ENCODE data around the gene CYP51A1. TPM values are rescaled to one million over a fixed set of nuclear protein-coding genes. Genes with fewer than 3 reads are reported as not detected.
"Not testable (repeated sequence)": the region's sequence is repeated elsewhere in the genome, so short reads cannot be mapped to it uniquely, and the experiment has no call there.

CYP51A1 gene
- total and polyA plus RNA-seq, 8 donors: 8.0 to 115 (median 19.9) TPM

DNA sequence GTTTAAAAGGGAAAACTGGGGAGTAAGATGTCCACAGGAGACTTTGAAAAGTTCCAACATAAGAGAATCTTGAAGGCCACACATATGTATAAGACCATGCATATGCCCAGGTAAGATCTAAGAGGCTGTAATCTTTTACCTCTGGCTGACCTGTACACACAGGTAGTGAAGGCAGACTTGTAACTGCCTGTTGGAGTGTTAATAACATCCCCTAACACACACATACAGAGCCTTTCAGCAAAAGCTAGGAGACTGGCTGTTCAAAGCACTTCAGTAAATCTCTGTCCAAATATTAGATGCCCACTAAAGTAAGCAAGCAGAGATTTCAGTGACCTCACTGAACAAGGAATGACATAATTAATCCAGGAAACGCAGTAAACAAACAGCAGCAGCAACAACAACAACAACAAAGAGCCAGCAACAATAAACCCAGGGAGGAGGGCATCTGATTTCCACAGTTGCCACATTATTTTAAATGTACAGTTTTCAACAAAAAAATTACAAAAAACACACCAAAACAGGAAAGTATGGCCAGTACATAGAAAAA, 15.0 kb downstream of the CYP51A1 start:
- 48 to 68% (median 59%) methylated on average over 1 of the region's 1 CpG for WGBS, 5 donors
- H3K27ac ChIP-seq: no peak overlapping the region
- H3K9me3 ChIP-seq: no peaks in the 10 kb centered on the region
- peaks cover 30 to 78% (median 70%) of the 10 kb centered on the region in 4 donors for H3K36me3 ChIP-seq
- H3K4me1 ChIP-seq: peaks cover 0 to 8% (median 0%) of the 10 kb centered on the region in 4 donors
- peak in 1 of 2 donors; percentile 16 for DNase-seq
- H3K27me3 ChIP-seq: no peaks in the 10 kb centered on the region
- H3K4me3 ChIP-seq: no peak overlapping the region
- intact Hi-C loops (cut with DNase I; ENCODE audit: low total_unique reads): no loop called here
- TF ChIP-seq, protein P1, sequence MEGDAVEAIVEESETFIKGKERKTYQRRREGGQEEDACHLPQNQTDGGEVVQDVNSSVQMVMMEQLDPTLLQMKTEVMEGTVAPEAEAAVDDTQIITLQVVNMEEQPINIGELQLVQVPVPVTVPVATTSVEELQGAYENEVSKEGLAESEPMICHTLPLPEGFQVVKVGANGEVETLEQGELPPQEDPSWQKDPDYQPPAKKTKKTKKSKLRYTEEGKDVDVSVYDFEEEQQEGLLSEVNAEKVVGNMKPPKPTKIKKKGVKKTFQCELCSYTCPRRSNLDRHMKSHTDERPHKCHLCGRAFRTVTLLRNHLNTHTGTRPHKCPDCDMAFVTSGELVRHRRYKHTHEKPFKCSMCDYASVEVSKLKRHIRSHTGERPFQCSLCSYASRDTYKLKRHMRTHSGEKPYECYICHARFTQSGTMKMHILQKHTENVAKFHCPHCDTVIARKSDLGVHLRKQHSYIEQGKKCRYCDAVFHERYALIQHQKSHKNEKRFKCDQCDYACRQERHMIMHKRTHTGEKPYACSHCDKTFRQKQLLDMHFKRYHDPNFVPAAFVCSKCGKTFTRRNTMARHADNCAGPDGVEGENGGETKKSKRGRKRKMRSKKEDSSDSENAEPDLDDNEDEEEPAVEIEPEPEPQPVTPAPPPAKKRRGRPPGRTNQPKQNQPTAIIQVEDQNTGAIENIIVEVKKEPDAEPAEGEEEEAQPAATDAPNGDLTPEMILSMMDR (IDR thresholded peaks at IDR 0.05): no peak
- TF ChIP-seq EP300 (IDR thresholded peaks at IDR 0.05): no peak
- no peak for TF ChIP-seq POLR2AphosphoS5 (IDR thresholded peaks at IDR 0.05)
- TF ChIP-seq POLR2A (IDR thresholded peaks at IDR 0.05): no peak

DNA sequence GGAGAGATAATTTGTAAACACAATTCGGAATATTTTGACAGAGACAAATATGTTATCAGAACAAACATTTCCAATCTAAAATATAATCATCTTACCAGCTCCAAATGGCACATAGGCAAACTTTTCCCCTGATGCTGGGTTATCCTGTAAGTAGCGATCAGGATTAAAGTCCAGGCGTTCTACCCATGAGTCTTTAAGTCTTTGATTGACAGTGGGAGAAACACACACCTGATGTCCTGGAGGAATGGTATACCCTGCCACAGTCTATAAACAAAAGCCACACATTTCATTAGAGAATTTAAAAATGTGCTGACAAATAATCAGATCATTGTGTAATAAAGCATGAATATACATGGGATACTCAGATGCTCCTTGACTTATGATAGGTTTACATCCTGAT, 17.3 kb downstream of the CYP51A1 start:
- intact Hi-C loops (cut with DNase I; ENCODE audit: low total_unique reads): no loop called here
- peaks cover 15 to 64% (median 56%) of the 10 kb centered on the region in 4 donors for H3K36me3 ChIP-seq
- no peak for DNase-seq
- H3K4me1 ChIP-seq: peaks cover 0 to 8% (median 0%) of the 10 kb centered on the region in 4 donors
- no peak overlapping the region for H3K27ac ChIP-seq
- H3K4me3 ChIP-seq: no peak overlapping the region
- TF ChIP-seq POLR2AphosphoS5 (IDR thresholded peaks at IDR 0.05) (no peak), POLR2A (IDR thresholded peaks at IDR 0.05) (no peak)
- no peaks in the 10 kb centered on the region for H3K9me3 ChIP-seq
- no peaks in the 10 kb centered on the region for H3K27me3 ChIP-seq
- 82 to 96% (median 83%) methylated on average over 3 of the region's 3 CpGs for WGBS, 5 donors

DNA sequence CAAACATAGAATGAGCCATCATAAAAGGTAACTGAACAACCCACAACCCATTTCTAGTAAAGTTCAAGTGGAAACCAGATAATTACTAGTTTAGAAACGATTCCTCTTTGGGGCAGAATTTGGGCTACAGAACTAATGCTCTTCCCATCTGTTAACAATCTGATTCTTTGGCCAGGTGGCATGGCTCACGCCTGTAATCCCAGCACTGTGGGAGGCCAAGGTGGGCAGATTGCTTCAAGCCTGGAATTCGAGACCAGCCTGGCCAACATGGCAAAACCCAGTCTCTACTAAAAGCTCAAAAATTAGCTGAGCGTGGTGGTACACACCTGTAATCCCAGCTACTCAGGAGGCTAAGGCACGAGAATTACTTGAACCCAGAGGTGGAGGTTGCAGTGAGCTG, 18.5 kb downstream of the CYP51A1 start:
- Histone ChIP-seq H3K9me3 (no peaks in the 10 kb centered on the region), H3K27me3 (no peaks in the 10 kb centered on the region), H3K27ac (no peak overlapping the region), H3K4me3 (no peak overlapping the region), H3K36me3 (peaks cover 12 to 63% (median 56%) of the 10 kb centered on the region in 4 donors), H3K4me1 (peaks cover 0 to 8% (median 0%) of the 10 kb centered on the region in 4 donors)
- intact Hi-C loops (cut with DNase I; ENCODE audit: low total_unique reads): no loop called here
- no peak for TF ChIP-seq POLR2AphosphoS5 (IDR thresholded peaks at IDR 0.05)
- no peak for TF ChIP-seq EP300 (IDR thresholded peaks at IDR 0.05)
- no peak for TF ChIP-seq POLR2A (IDR thresholded peaks at IDR 0.05)
- TF ChIP-seq, protein P1 (IDR thresholded peaks at IDR 0.05): no peak
- 93 to 99% (median 96%) methylated on average over 5 of the region's 5 CpGs for WGBS, 5 donors
- DNase-seq: no peak

DNA sequence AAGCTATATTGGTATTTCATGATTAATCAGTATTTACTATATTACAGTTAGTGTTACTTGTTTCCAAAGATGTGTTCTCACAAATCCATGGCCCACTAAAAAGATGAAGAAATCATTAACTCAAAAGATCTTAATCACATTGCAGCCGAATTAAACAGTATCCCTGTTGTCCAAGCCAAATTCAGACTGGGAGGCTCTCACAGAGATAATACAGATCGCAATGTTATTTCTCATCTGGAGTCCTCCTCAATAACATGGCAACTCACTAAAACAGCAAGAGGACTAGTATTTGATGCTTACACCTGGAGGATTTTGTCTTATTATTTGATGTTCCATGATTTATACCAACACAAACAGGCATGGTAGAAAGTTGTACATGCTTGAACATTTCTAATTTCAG, 23.4 kb downstream of the CYP51A1 start:
- Histone ChIP-seq H3K27me3 (no peaks in the 10 kb centered on the region), H3K36me3 (peaks cover 13 to 82% (median 79%) of the 10 kb centered on the region in 4 donors), H3K27ac (no peak overlapping the region), H3K4me1 (no peaks in the 10 kb centered on the region), H3K4me3 (no peak overlapping the region), H3K9me3 (no peaks in the 10 kb centered on the region)
- intact Hi-C loops (cut with DNase I; ENCODE audit: low total_unique reads): no loop called here
- no peak for DNase-seq
- WGBS, 5 donors: 79 to 94% (median 83%) methylated on average over 2 of the region's 2 CpGs
- TF ChIP-seq POLR2A (IDR thresholded peaks at IDR 0.05) (no peak), EP300 (IDR thresholded peaks at IDR 0.05) (no peak), POLR2AphosphoS5 (IDR thresholded peaks at IDR 0.05) (no peak)
- TF ChIP-seq, protein P1 (IDR thresholded peaks at IDR 0.05): no peak

DNA sequence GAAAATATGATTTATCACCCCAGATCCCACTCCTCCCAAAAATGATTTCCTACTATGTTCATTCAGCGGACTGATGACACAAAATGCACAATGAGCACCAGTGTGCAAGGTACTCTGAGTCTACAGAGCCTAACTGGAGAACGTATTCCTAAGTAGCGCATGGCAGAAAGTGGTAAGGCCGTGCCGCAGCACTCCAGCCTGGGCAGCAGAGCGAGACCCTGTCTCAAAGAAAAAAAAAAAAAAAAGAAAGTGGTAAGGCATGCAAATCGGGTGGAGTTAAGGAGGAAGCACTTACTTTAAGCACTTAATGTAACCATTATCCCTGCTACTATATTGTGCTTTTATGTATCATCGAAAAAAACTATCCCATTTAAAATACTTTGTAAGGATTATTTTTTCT, 25.5 kb downstream of the CYP51A1 start:
- Histone ChIP-seq H3K4me1 (no peaks in the 10 kb centered on the region), H3K9me3 (no peaks in the 10 kb centered on the region), H3K27me3 (no peaks in the 10 kb centered on the region), H3K36me3 (peaks cover 11 to 89% (median 84%) of the 10 kb centered on the region in 4 donors), H3K4me3 (no peak overlapping the region), H3K27ac (no peak overlapping the region)
- DNase-seq: no peak
- intact Hi-C loops (cut with DNase I; ENCODE audit: low total_unique reads): no loop called here
- TF ChIP-seq POLR2AphosphoS5 (IDR thresholded peaks at IDR 0.05) (no peak), EP300 (IDR thresholded peaks at IDR 0.05) (no peak), POLR2A (IDR thresholded peaks at IDR 0.05) (no peak)
- TF ChIP-seq, protein P1 (IDR thresholded peaks at IDR 0.05): no peak
- 92 to 96% (median 94%) methylated on average over 8 of the region's 8 CpGs for WGBS, 5 donors

DNA sequence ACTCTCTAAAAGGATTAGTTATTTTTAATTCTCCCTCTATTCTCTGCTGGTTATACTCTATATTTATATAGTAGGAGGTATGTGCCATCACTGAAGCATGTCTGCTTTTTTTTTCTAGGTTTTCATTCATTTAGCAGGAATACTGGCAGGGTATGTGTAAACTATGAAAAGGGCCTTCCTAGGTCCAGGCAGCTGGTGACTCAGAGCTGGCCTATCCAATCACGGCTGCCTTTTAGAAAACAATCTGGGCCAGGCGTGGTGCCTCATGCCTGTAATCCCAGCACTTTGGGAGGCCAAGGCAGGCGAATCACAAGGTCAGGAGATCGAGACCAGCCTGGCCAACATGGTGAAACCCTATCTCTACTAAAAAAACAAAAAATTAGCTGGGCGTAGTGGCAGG, 31.4 kb downstream of the CYP51A1 start:
- H3K36me3 ChIP-seq: peaks cover 37 to 100% (median 96%) of the 10 kb centered on the region in 4 donors
- H3K9me3 ChIP-seq; H3K4me1 ChIP-seq; H3K27ac ChIP-seq; intact Hi-C loops (cut with DNase I; ENCODE audit: low total_unique reads); H3K4me3 ChIP-seq; DNase-seq; H3K27me3 ChIP-seq: not testable (repeated sequence)
- 89 to 95% (median 93%) methylated on average over 5 of the region's 5 CpGs for WGBS, 5 donors

All from stomach (tissue), 9 donors.